Thyroid gland (tissue), 4 donors: Measurements from ENCODE around the gene FASTK.

ENCODE experiments used
- POLR2A ChIP-seq, 2 donors: fragments of 450-650 bp; IDR thresholded peaks; one replicate each; pipeline ENCODE4 v1.6.1; 2017; ENCODE audit warnings: antibody characterized with exemption in 2 of 2, mild to moderate bottlenecking in 2 of 2, moderate library complexity in 1 of 2
- TF ChIP-seq, protein P1 (sequence below), 6 experiments: fragments of 200-600 bp in 3 of 6; fragments of 450-650 bp in 3 of 6; sonication (generic) in 3 of 6; IDR thresholded peaks; one replicate each; pipeline ENCODE4 v1.5.1; 2016 to 2019; ENCODE audit warnings: antibody characterized with exemption in 6 of 6, mild to moderate bottlenecking in 2 of 6, inconsistent platforms in 1 of 6, moderate library complexity in 1 of 6

DNA sequence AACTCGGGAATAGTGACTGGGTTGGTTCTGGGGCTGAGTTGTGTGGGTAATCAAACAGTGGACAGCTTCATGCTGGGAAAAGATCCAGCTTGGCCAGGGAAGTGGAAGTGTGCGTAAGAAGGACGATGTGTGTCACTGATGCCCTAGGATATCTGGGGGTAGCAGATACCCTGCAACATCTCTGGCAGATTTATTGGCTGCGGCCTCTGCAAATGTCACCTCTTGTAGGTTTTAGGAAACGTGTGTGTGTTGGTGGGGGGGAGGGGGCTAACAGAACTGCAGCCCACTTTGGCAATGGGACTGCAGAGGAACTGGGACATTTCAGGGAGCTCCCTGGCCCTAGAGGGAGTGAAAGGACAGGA lies 4.7 kb upstream of the FASTK start:
- TF ChIP-seq, protein P1, sequence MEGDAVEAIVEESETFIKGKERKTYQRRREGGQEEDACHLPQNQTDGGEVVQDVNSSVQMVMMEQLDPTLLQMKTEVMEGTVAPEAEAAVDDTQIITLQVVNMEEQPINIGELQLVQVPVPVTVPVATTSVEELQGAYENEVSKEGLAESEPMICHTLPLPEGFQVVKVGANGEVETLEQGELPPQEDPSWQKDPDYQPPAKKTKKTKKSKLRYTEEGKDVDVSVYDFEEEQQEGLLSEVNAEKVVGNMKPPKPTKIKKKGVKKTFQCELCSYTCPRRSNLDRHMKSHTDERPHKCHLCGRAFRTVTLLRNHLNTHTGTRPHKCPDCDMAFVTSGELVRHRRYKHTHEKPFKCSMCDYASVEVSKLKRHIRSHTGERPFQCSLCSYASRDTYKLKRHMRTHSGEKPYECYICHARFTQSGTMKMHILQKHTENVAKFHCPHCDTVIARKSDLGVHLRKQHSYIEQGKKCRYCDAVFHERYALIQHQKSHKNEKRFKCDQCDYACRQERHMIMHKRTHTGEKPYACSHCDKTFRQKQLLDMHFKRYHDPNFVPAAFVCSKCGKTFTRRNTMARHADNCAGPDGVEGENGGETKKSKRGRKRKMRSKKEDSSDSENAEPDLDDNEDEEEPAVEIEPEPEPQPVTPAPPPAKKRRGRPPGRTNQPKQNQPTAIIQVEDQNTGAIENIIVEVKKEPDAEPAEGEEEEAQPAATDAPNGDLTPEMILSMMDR (IDR thresholded peaks at IDR 0.05) = no peak
- no peak for TF ChIP-seq POLR2A (IDR thresholded peaks at IDR 0.05)
